K562 (cell line): ENCODE data around the gene ZNF324B. TPM values are rescaled to one million over a fixed set of nuclear protein-coding genes. Genes with fewer than 3 reads are reported as not detected.

ENCODE experiments used
- FIP1L1 ChIP-seq: fragments of 200-400 bp; formaldehyde crosslinking; IDR thresholded peaks from 2 replicates; pipeline ENCODE4 v1.6.1; 2018; ENCODE audit warnings: mild to moderate bottlenecking, low read depth, low read length; ENCODE audit not compliant: poor library complexity, severe bottlenecking
- FOXA3 ChIP-seq, 2 experiments: fragments of 450-650 bp in 1 of 2; sonication (generic) in 1 of 2; formaldehyde crosslinking; IDR thresholded peaks in 1 of 2; conservative IDR thresholded peaks in 1 of 2; 2 replicates each; pipeline versions ENCODE4 v1.4.0 to v1.8.0; 2020 to 2022; ENCODE audit warnings: mild to moderate bottlenecking in 2 of 2, missing genetic modification reagents in 1 of 2
- FUS ChIP-seq: fragments of 200-400 bp; formaldehyde crosslinking; optimal IDR thresholded peaks from 2 replicates; pipeline ENCODE3; 2017; ENCODE audit warnings: low read depth, low read length
- HDAC2 ChIP-seq: fragments of 450-650 bp; IDR thresholded peaks from 2 replicates; pipeline ENCODE4 v1.6.1; 2016; ENCODE audit warnings: mild to moderate bottlenecking
- HMGN3 ChIP-seq: IDR thresholded peaks from 2 replicates; pipeline ENCODE4 v1.6.1; 2011; ENCODE audit warnings: borderline replicate concordance, low read depth, mild to moderate bottlenecking, mixed read lengths, low read length; ENCODE audit not compliant: insufficient read length; ENCODE audit errors: extremely low read depth
- KAT2B ChIP-seq: IDR thresholded peaks from one replicate; pipeline ENCODE4 v1.6.1; 2012; ENCODE audit warnings: low read depth, mild to moderate bottlenecking, control low read depth, inconsistent platforms, low read length, moderate library complexity
- MTA1 ChIP-seq: fragments of 450-650 bp; IDR thresholded peaks from 2 replicates; pipeline ENCODE4 v1.6.1; 2017; ENCODE audit warnings: borderline replicate concordance
- NBN ChIP-seq: fragments of 450-650 bp; IDR thresholded peaks from 2 replicates; pipeline ENCODE4 v1.6.1; 2016; ENCODE audit warnings: low read depth, mild to moderate bottlenecking
- RBM17 ChIP-seq: fragments of 200-400 bp; formaldehyde crosslinking; IDR thresholded peaks from 2 replicates; pipeline ENCODE4 v1.6.1; 2017; ENCODE audit warnings: low read depth, mild to moderate bottlenecking, low read length, borderline replicate concordance
- TARDBP ChIP-seq: fragments of 450-650 bp; IDR thresholded peaks from 2 replicates; pipeline ENCODE4 v1.6.1; 2016
- TCFL5 ChIP-seq: fragments of 250-450 bp; sonication (Bioruptor Pico); conservative IDR thresholded peaks from 2 replicates; pipeline ENCODE4 v1.6.1; 2021; ENCODE audit warnings: mild to moderate bottlenecking, moderate library complexity, matching md5 sums
- TRIM24 ChIP-seq, 2 experiments: fragments of 450-650 bp; IDR thresholded peaks; 2 replicates each; pipeline ENCODE4 v1.6.1; 2016
- ZNF232 ChIP-seq: sonication (generic); formaldehyde crosslinking; IDR thresholded peaks from 2 replicates; pipeline ENCODE4 v1.8.0; 2022; ENCODE audit warnings: mild to moderate bottlenecking, missing genetic modification reagents
- ZNF354B ChIP-seq: fragments of 250-450 bp; sonication (Bioruptor Pico); IDR thresholded peaks from 2 replicates; pipeline ENCODE4 v1.4.0; 2020
- ZNF778 ChIP-seq: fragments of 450-650 bp; formaldehyde crosslinking; IDR thresholded peaks from 2 replicates; pipeline ENCODE4 v1.4.0; 2020; ENCODE audit warnings: mild to moderate bottlenecking, moderate library complexity
- polyA plus RNA-seq, 8 experiments: library from polyadenylated mRNA; depleted of rRNA in 4 of 8; stranded (reverse) in 5 of 8; unstranded in 3 of 8; fragments of >200 nt; fragmentation: Nextera tagmentation in 2 of 8; fragmentation: Illumina TruSeq in 1 of 8; extraction: Ambion mirVana in 2 of 8; extraction: Trizol in 1 of 8; gene quantifications; 2 replicates each; pipeline versions ENCODE4 v1.2.1 to v1.2.3, GENCODE V29; 2011 to 2014; ENCODE audit warnings: inconsistent platforms in 1 of 8, missing spikeins in 1 of 8
- total RNA-seq, 7 experiments: library from RNA; depleted of rRNA in 6 of 7; stranded (reverse); fragments of >200 nt in 6 of 7; fragmentation: Illumina TruSeq in 2 of 7; extraction: Trizol in 2 of 7; gene quantifications; 2 replicates each; pipeline versions ENCODE4 v1.2.1 to v1.2.3, GENCODE V29; 2011 to 2021; ENCODE audit warnings: low replicate concordance in 1 of 7
- TF ChIP-seq, protein P1 (sequence below): sonication (generic); formaldehyde crosslinking; IDR thresholded peaks from 2 replicates; pipeline ENCODE4 v1.9.0; 2022; ENCODE audit warnings: mild to moderate bottlenecking, missing genetic modification reagents
- TF ChIP-seq, protein P2 (sequence below): sonication (generic); formaldehyde crosslinking; IDR thresholded peaks from 2 replicates; pipeline ENCODE4 v1.5.0; 2020; ENCODE audit warnings: missing genetic modification reagents
- TF ChIP-seq, protein P3 (sequence below): fragments of 450-650 bp; formaldehyde crosslinking; IDR thresholded peaks from 2 replicates; pipeline ENCODE4 v1.4.0; 2020; ENCODE audit warnings: mild to moderate bottlenecking, moderate library complexity
- TF ChIP-seq, protein P4 (sequence below): fragments of 250-450 bp; sonication (Bioruptor Pico); IDR thresholded peaks from 2 replicates; pipeline ENCODE4 v1.9.0; 2021; ENCODE audit warnings: mild to moderate bottlenecking
- TF ChIP-seq, protein P5 (sequence below): fragments of 450-650 bp; formaldehyde crosslinking; conservative IDR thresholded peaks from 2 replicates; pipeline ENCODE4 v1.4.0; 2022; ENCODE audit warnings: mild to moderate bottlenecking, missing genetic modification characterization
- TF ChIP-seq, protein P6 (sequence below): fragments of 250-450 bp; sonication (Bioruptor Pico); IDR thresholded peaks from 2 replicates; pipeline ENCODE4 v1.8.0; 2022; ENCODE audit warnings: moderate library complexity, mild to moderate bottlenecking, inconsistent platforms

ZNF324B gene
- total and polyA plus RNA-seq, 9 of the 15 experiments (the other 6 are each of a cell fraction or from before 2014, with no cell fraction given): 0.20 to 13.5 (median 5.7) TPM

DNA sequence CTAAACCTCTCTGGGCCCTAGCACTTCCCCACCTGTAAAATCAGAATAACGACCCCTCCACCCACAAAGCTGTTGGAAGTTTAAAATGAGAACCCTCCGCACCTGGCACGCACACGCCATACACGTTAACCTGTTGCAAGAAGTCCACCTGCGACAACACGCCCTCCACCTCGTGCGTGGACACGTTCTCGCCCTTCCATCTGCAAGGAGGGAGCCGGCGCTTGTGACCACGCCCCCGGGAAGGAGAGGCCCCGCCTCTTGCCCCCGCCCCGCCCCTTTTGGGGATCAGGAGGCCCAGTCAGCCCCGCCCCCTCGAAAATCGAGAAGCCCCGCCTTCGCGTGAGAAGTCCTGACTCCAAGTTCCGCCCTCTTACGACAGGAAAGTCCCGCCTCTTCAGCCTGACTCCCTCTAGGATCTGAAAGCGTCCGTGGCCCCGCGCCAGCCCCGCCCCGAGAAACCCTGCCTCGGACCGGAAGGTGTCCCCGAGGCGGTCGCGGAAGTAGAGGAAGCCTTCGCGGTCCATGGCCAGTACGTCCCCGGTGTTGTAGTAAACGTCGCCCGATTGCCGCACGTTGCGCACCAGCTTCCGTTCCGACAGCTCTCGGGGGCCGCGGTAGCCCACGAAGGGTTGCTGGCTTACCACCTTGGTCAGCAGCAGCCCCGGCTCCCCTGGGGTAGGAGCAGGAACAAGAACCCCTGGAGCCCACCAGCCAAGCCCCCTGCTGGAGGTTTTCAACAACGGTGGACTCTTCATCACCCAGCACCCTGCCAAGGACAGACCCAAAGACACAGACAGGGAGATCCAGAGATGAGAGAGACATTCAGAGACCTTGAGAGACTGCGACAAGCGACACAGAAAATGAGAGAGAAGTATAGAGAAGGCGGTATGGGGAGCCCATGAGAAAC is 47.9 kb downstream of the ZNF324B start (continued):
- TF ChIP-seq ZNF232 (no peak), TARDBP (peak; percentile 82; the same call in 1 of the 2 replicates), RBM17 (no peak), MTA1 (peak; percentile 62), ZNF778 (CRISPR knock-in tag) (no peak), TRIM24 (IDR thresholded peaks at IDR 0.05) (peak in 1 of 2 experiments; percentile 100; a peak in 2 of 4 replicates), FUS (no peak), TCFL5 (CRISPR knock-in tag) (no peak), NBN (peak; percentile 76; the same call in 1 of the 2 replicates), FOXA3 (CRISPR knock-in tag; conservative IDR thresholded peaks at IDR 0.05 in 1 of 2, IDR thresholded peaks at IDR 0.05 in 1 of 2) (no peak), FIP1L1 (peak; percentile 94), HMGN3 (peak; percentile 77), ZNF354B (CRISPR knock-in tag) (no peak), KAT2B (no peak), HDAC2 (peak; percentile 15; the same call in 1 of the 2 replicates)
- TF ChIP-seq, protein P1, sequence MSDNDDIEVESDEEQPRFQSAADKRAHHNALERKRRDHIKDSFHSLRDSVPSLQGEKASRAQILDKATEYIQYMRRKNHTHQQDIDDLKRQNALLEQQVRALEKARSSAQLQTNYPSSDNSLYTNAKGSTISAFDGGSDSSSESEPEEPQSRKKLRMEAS (CRISPR knock-in tag): peak; percentile 85
- TF ChIP-seq, protein P2, sequence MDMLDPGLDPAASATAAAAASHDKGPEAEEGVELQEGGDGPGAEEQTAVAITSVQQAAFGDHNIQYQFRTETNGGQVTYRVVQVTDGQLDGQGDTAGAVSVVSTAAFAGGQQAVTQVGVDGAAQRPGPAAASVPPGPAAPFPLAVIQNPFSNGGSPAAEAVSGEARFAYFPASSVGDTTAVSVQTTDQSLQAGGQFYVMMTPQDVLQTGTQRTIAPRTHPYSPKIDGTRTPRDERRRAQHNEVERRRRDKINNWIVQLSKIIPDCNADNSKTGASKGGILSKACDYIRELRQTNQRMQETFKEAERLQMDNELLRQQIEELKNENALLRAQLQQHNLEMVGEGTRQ (CRISPR knock-in tag): no peak
- TF ChIP-seq, protein P3, sequence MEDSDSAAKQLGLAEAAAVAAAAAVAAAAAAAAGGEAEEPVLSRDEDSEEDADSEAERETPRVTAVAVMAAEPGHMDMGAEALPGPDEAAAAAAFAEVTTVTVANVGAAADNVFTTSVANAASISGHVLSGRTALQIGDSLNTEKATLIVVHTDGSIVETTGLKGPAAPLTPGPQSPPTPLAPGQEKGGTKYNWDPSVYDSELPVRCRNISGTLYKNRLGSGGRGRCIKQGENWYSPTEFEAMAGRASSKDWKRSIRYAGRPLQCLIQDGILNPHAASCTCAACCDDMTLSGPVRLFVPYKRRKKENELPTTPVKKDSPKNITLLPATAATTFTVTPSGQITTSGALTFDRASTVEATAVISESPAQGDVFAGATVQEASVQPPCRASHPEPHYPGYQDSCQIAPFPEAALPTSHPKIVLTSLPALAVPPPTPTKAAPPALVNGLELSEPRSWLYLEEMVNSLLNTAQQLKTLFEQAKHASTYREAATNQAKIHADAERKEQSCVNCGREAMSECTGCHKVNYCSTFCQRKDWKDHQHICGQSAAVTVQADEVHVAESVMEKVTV (CRISPR knock-in tag): no peak
- TF ChIP-seq, protein P4, sequence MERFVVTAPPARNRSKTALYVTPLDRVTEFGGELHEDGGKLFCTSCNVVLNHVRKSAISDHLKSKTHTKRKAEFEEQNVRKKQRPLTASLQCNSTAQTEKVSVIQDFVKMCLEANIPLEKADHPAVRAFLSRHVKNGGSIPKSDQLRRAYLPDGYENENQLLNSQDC (CRISPR knock-in tag): no peak
- TF ChIP-seq, protein P5, sequence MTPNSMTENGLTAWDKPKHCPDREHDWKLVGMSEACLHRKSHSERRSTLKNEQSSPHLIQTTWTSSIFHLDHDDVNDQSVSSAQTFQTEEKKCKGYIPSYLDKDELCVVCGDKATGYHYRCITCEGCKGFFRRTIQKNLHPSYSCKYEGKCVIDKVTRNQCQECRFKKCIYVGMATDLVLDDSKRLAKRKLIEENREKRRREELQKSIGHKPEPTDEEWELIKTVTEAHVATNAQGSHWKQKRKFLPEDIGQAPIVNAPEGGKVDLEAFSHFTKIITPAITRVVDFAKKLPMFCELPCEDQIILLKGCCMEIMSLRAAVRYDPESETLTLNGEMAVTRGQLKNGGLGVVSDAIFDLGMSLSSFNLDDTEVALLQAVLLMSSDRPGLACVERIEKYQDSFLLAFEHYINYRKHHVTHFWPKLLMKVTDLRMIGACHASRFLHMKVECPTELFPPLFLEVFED: peak; percentile 78; the same call in 1 of the 2 replicates
- TF ChIP-seq, protein P6, sequence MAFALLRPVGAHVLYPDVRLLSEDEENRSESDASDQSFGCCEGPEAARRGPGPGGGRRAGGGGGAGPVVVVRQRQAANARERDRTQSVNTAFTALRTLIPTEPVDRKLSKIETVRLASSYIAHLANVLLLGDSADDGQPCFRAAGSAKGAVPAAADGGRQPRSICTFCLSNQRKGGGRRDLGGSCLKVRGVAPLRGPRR (CRISPR knock-in tag): no peak
